Measurements from ENCODE around the gene TACSTD2.

- TF ChIP-seq CTCF (conservative IDR thresholded peaks at IDR 0.05; ENCODE audit: low read depth, low read length) = no peak
- no peak for TF ChIP-seq CEBPB (IDR thresholded peaks at IDR 0.05; ENCODE audit: low read depth, low read length)
- no peak for TF ChIP-seq FOS (IDR thresholded peaks at IDR 0.05; ENCODE audit: low read depth, low read length)
- TF ChIP-seq POLR2A (IDR thresholded peaks at IDR 0.05; ENCODE audit: low read depth, low read length) = no peak
- no peak for TF ChIP-seq USF2 (IDR thresholded peaks at IDR 0.05; ENCODE audit: low read depth, low read length)
- TF ChIP-seq MAFK (IDR thresholded peaks at IDR 0.05; ENCODE audit: low read depth, low read length) = no peak
- no peak for TF ChIP-seq RAD21 (IDR thresholded peaks at IDR 0.05; ENCODE audit: low read length)
- TF ChIP-seq BHLHE40 (IDR thresholded peaks at IDR 0.05; ENCODE audit: low read depth, low read length) = no peak
- no peak for TF ChIP-seq CHD1 (IDR thresholded peaks at IDR 0.05; ENCODE audit: low read depth, low read length)
- TF ChIP-seq MXI1 (IDR thresholded peaks at IDR 0.05; ENCODE audit: borderline replicate concordance, low read depth, low read length) = no peak
- no peak for TF ChIP-seq SMC3 (IDR thresholded peaks at IDR 0.05; ENCODE audit: low read depth, low read length)
Measured at GRCh38 chr1:58596631-58597052, 19.6 kb upstream of the TACSTD2 start.

Data from IMR-90 (cell line).